ENCODE results near the gene ADAMTS4. TPM values are rescaled to one million over a fixed set of nuclear protein-coding genes. Genes with fewer than 3 reads are reported as not detected.

Gene ADAMTS4
- total and polyA plus RNA-seq, 8 donors: 0.89 to 20.6 (median 2.3) TPM

GRCh38 chr1:161164901-161165610 is 33.8 kb downstream of the ADAMTS4 start:
- Histone ChIP-seq H3K27ac (peak overlapping the region; percentile 79 to 91 (median 87)), H3K4me3 (peak overlapping the region; percentile 62 to 96 (median 85)), H3K27me3 (no peaks in the 10 kb centered on the region), H3K36me3 (peaks cover 7 to 72% (median 55%) of the 10 kb centered on the region in 4 donors), H3K4me1 (peaks cover 29 to 63% (median 55%) of the 10 kb centered on the region in 4 donors), H3K9me3 (no peaks in the 10 kb centered on the region)
- intact Hi-C loops (cut with DNase I; ENCODE audit: low total_unique reads): no loop called here
- TF ChIP-seq CTCF (IDR thresholded peaks at IDR 0.05): no peak
- TF ChIP-seq EP300 (IDR thresholded peaks at IDR 0.05): no peak
- no peak for TF ChIP-seq POLR2A (IDR thresholded peaks at IDR 0.05)
- TF ChIP-seq POLR2AphosphoS5 (IDR thresholded peaks at IDR 0.05): no peak
- WGBS, 5 donors: 39 to 51% (median 48%) methylated on average over 14 of the region's 14 CpGs
- no peak for DNase-seq

- Histone ChIP-seq H3K9me3 (no peaks in the 10 kb centered on the region), H3K4me1 (peaks cover 34 to 70% (median 63%) of the 10 kb centered on the region in 4 donors), H3K4me3 (no peak overlapping the region), H3K27me3 (no peaks in the 10 kb centered on the region), H3K27ac (peak overlapping the region in 1 of 5 donors; percentile 49), H3K36me3 (peaks cover 4 to 61% (median 43%) of the 10 kb centered on the region in 4 donors)
- intact Hi-C loops (cut with DNase I; ENCODE audit: low total_unique reads): no loop called here
- no peak for DNase-seq
- WGBS, 5 donors: 76 to 95% (median 91%) methylated on average over 5 of the region's 5 CpGs
- no peak for TF ChIP-seq CTCF (IDR thresholded peaks at IDR 0.05)
- TF ChIP-seq POLR2A (IDR thresholded peaks at IDR 0.05): no peak
- TF ChIP-seq POLR2AphosphoS5 (IDR thresholded peaks at IDR 0.05): no peak
- TF ChIP-seq EP300 (IDR thresholded peaks at IDR 0.05): no peak
Observed at GRCh38 chr1:161163793-161164192, 35.1 kb downstream of the ADAMTS4 start.

- 89 to 97% (median 94%) methylated on average over 10 of the region's 10 CpGs for WGBS, 5 donors
- intact Hi-C loops (cut with DNase I; ENCODE audit: low total_unique reads): no loop called here
- H3K27me3 ChIP-seq: no peaks in the 10 kb centered on the region
- no peak overlapping the region for H3K4me3 ChIP-seq
- H3K36me3 ChIP-seq: peaks cover 5 to 61% (median 48%) of the 10 kb centered on the region in 4 donors
- H3K9me3 ChIP-seq: no peaks in the 10 kb centered on the region
- peak overlapping the region in 1 of 5 donors; percentile 32 for H3K27ac ChIP-seq
- TF ChIP-seq EP300 (IDR thresholded peaks at IDR 0.05): no peak
- TF ChIP-seq POLR2AphosphoS5 (IDR thresholded peaks at IDR 0.05): no peak
- TF ChIP-seq CTCF (IDR thresholded peaks at IDR 0.05): no peak
- TF ChIP-seq POLR2A (IDR thresholded peaks at IDR 0.05): no peak
- peaks cover 36 to 69% (median 64%) of the 10 kb centered on the region in 4 donors for H3K4me1 ChIP-seq
- no peak for DNase-seq
Observed at GRCh38 chr1:161162806-161163205, 36.0 kb downstream of the ADAMTS4 start.

- Histone ChIP-seq H3K27me3 (no peaks in the 10 kb centered on the region), H3K36me3 (peaks cover 9 to 66% (median 55%) of the 10 kb centered on the region in 4 donors), H3K27ac (no peak overlapping the region), H3K4me1 (peaks cover 34 to 62% (median 56%) of the 10 kb centered on the region in 4 donors), H3K4me3 (no peak overlapping the region), H3K9me3 (no peaks in the 10 kb centered on the region)
- DNase-seq: no peak
- intact Hi-C loops (cut with DNase I; ENCODE audit: low total_unique reads): no loop called here
- WGBS, 5 donors: 76 to 82% (median 79%) methylated on average over 7 of the region's 7 CpGs
- TF ChIP-seq EP300 (IDR thresholded peaks at IDR 0.05) (no peak), POLR2AphosphoS5 (IDR thresholded peaks at IDR 0.05) (no peak), CTCF (IDR thresholded peaks at IDR 0.05) (no peak), POLR2A (IDR thresholded peaks at IDR 0.05) (no peak)
Observed at GRCh38 chr1:161162052-161162451, 36.8 kb downstream of the ADAMTS4 start.
